ENCODE measurements around the gene CHRNG. TPM values are rescaled to one million over a fixed set of nuclear protein-coding genes. Genes with fewer than 3 reads are reported as not detected.

The CHRNG gene
- total RNA-seq, 1 experiment from 2014 or later: not detected

- peak; percentile 61 for DNase-seq
Measured at GRCh38 chr2:232541195-232541960, 1.9 kb downstream of the CHRNG start.

GRCh38 chr2:232541961-232542714 lies 2.6 kb downstream of the CHRNG start:
- no peaks in the 10 kb centered on the region for H3K36me3 ChIP-seq (replicated peaks; ENCODE audit: control insufficient read depth, insufficient read depth, low read length)
- no peak overlapping the region for H3K4me3 ChIP-seq (ENCODE audit: insufficient read depth, low read depth, low read length)
- DNase-seq: no peak
- no peaks in the 10 kb centered on the region for H3K27me3 ChIP-seq (ENCODE audit: control insufficient read depth, insufficient read depth, low read length)

More at GRCh38 chr2:232541195-232541960, 1.9 kb downstream of the CHRNG start:
- H3K27me3 ChIP-seq (ENCODE audit: control insufficient read depth, insufficient read depth, low read length): no peaks in the 10 kb centered on the region
- H3K4me3 ChIP-seq (ENCODE audit: insufficient read depth, low read depth, low read length): no peak overlapping the region
- H3K36me3 ChIP-seq (replicated peaks; ENCODE audit: control insufficient read depth, insufficient read depth, low read length): no peaks in the 10 kb centered on the region

GRCh38 chr2:232542715-232543467 lies 3.4 kb downstream of the CHRNG start:
- peak; percentile 47 for DNase-seq
- Histone ChIP-seq H3K4me3 (ENCODE audit: insufficient read depth, low read depth, low read length) (no peak overlapping the region), H3K36me3 (replicated peaks; ENCODE audit: control insufficient read depth, insufficient read depth, low read length) (no peaks in the 10 kb centered on the region; the same call in 1 of the 2 replicates), H3K27me3 (ENCODE audit: control insufficient read depth, insufficient read depth, low read length) (no peaks in the 10 kb centered on the region)

GRCh38 chr2:232543491-232543890 lies 4.0 kb downstream of the CHRNG start:
- no peaks in the 10 kb centered on the region; the same call in 1 of the 2 replicates for H3K36me3 ChIP-seq (replicated peaks; ENCODE audit: control insufficient read depth, insufficient read depth, low read length)
- H3K27me3 ChIP-seq (ENCODE audit: control insufficient read depth, insufficient read depth, low read length): no peaks in the 10 kb centered on the region
- DNase-seq: no peak
- no peak overlapping the region for H3K4me3 ChIP-seq (ENCODE audit: insufficient read depth, low read depth, low read length)

GRCh38 chr2:232543928-232544631 lies 4.6 kb downstream of the CHRNG start:
- no peak overlapping the region for H3K4me3 ChIP-seq (ENCODE audit: insufficient read depth, low read depth, low read length)
- H3K36me3 ChIP-seq (replicated peaks; ENCODE audit: control insufficient read depth, insufficient read depth, low read length): no peaks in the 10 kb centered on the region; the same call in 1 of the 2 replicates
- no peaks in the 10 kb centered on the region for H3K27me3 ChIP-seq (ENCODE audit: control insufficient read depth, insufficient read depth, low read length)
- peak; percentile 53 for DNase-seq

- DNase-seq: no peak
- Histone ChIP-seq H3K27me3 (ENCODE audit: control insufficient read depth, insufficient read depth, low read length) (no peaks in the 10 kb centered on the region), H3K4me3 (ENCODE audit: insufficient read depth, low read depth, low read length) (no peak overlapping the region), H3K36me3 (replicated peaks; ENCODE audit: control insufficient read depth, insufficient read depth, low read length) (no peaks in the 10 kb centered on the region; the same call in 1 of the 2 replicates)
Measured at GRCh38 chr2:232544674-232545073, 5.2 kb downstream of the CHRNG start.

GRCh38 chr2:232545511-232546375 lies 6.3 kb downstream of the CHRNG start:
- H3K4me3 ChIP-seq (ENCODE audit: insufficient read depth, low read depth, low read length): no peak overlapping the region
- no peak for DNase-seq
- no peaks in the 10 kb centered on the region; the same call in 1 of the 2 replicates for H3K36me3 ChIP-seq (replicated peaks; ENCODE audit: control insufficient read depth, insufficient read depth, low read length)
- no peaks in the 10 kb centered on the region for H3K27me3 ChIP-seq (ENCODE audit: control insufficient read depth, insufficient read depth, low read length)

GRCh38 chr2:232547991-232548390 lies 8.5 kb downstream of the CHRNG start:
- Histone ChIP-seq H3K36me3 (replicated peaks; ENCODE audit: control insufficient read depth, insufficient read depth, low read length) (no peaks in the 10 kb centered on the region; the same call in 1 of the 2 replicates), H3K4me3 (ENCODE audit: insufficient read depth, low read depth, low read length) (no peak overlapping the region), H3K27me3 (ENCODE audit: control insufficient read depth, insufficient read depth, low read length) (no peaks in the 10 kb centered on the region)
- DNase-seq: no peak

GRCh38 chr2:232549655-232550353 lies 10.3 kb downstream of the CHRNG start:
- H3K4me3 ChIP-seq (ENCODE audit: insufficient read depth, low read depth, low read length): peak overlapping the region; percentile 84
- no peaks in the 10 kb centered on the region for H3K27me3 ChIP-seq (ENCODE audit: control insufficient read depth, insufficient read depth, low read length)
- no peak for DNase-seq
- H3K36me3 ChIP-seq (replicated peaks; ENCODE audit: control insufficient read depth, insufficient read depth, low read length): no peaks in the 10 kb centered on the region; the same call in none of the 2 replicates

- Histone ChIP-seq H3K4me3 (ENCODE audit: insufficient read depth, low read depth, low read length) (peak within 1 kb of the TSS; percentile 84), H3K27me3 (ENCODE audit: control insufficient read depth, insufficient read depth, low read length) (no peaks in the 10 kb centered on the region), H3K36me3 (replicated peaks; ENCODE audit: control insufficient read depth, insufficient read depth, low read length) (no peaks in the 10 kb centered on the region; the same call in none of the 2 replicates)
- peak; percentile 99 for DNase-seq
Measured at GRCh38 chr2:232550354-232551249, 11.1 kb downstream of the CHRNG start, which contains the start of the genes EIF4E2 and TIGD1. Gene EIF4E2 (plus strand): TSS chr2:232550689. CDS start chr2:232550725, 36 bp downstream. Gene TIGD1 (minus strand): TSS chr2:232550557. CDS start chr2:232549882, 675 bp downstream.

- DNase-seq: no peak
- Histone ChIP-seq H3K27me3 (ENCODE audit: control insufficient read depth, insufficient read depth, low read length) (no peaks in the 10 kb centered on the region), H3K4me3 (ENCODE audit: insufficient read depth, low read depth, low read length) (peak overlapping the region; percentile 84), H3K36me3 (replicated peaks; ENCODE audit: control insufficient read depth, insufficient read depth, low read length) (no peaks in the 10 kb centered on the region; the same call in none of the 2 replicates)
Measured at GRCh38 chr2:232551250-232551638, 11.8 kb downstream of the CHRNG start.

GRCh38 chr2:232551776-232552175 lies 12.3 kb downstream of the CHRNG start:
- Histone ChIP-seq H3K4me3 (ENCODE audit: insufficient read depth, low read depth, low read length) (no peak overlapping the region), H3K27me3 (ENCODE audit: control insufficient read depth, insufficient read depth, low read length) (no peaks in the 10 kb centered on the region)
- DNase-seq: no peak

More at GRCh38 chr2:232551776-232552175, 12.3 kb downstream of the CHRNG start:
- H3K36me3 ChIP-seq (replicated peaks; ENCODE audit: control insufficient read depth, insufficient read depth, low read length): peaks cover 1% of the 10 kb centered on the region

Data from H7 (cell line).